Measurements from ENCODE around the gene PLA2G4A.

PLA2G4A gene

DNA sequence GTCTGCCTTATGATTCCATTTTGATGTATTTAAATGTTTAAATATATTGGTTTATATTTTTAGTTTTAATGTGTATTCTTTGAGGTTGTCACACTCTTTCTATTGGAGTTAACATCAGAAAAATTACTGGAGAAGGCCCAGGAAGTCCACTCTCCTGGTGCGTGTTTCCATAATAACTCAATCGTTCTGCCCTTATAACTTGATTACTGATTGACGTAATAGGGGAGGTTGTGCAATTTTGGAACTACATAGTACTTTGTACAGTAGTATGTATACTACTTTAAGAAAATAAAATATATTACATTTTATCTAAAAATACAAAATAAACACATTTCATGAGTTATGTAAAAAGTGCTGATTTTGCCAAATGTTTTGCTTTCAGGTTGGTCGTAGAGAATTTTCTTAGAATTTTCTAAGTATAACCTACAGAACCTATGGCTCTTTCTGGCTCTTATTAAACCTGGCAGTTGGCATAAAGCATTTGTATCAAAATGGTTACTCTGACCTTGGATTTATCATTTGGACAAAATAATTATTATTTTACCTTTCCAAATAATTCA, 5.7 kb downstream of the PLA2G4A start:
- no peak for DNase-seq (ENCODE audit: low spot score)

GRCh38 chr1:186835448-186835847, 6.7 kb downstream of the PLA2G4A start:
- DNase-seq (ENCODE audit: low spot score) = no peak

DNA sequence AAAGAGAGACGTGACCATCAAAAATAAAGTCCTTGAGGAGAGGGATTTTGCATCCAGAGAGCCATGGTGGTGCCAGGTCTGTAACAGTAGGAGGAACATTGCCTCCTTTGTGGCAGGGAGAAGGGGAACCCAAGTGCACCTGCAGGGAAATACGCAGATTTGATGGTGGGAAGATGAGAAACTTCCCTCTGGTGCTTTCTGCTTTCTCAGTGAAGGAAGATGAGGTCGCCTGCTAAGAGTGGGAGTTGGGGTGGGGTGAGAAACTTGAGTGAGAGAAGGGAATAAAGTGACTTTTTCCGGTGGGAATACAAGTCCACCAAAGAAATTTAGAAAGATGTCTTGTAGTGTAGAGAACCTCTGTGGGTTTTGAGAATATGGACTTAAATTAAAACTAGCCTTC, 9.1 kb downstream of the PLA2G4A start:
- no peak for DNase-seq (ENCODE audit: low spot score)

GRCh38 chr1:186838380-186839040, 9.8 kb downstream of the PLA2G4A start:
- no peak for DNase-seq (ENCODE audit: low spot score)

GRCh38 chr1:186839041-186839400, 10.3 kb downstream of the PLA2G4A start:
- DNase-seq (ENCODE audit: low spot score) = no peak

DNA sequence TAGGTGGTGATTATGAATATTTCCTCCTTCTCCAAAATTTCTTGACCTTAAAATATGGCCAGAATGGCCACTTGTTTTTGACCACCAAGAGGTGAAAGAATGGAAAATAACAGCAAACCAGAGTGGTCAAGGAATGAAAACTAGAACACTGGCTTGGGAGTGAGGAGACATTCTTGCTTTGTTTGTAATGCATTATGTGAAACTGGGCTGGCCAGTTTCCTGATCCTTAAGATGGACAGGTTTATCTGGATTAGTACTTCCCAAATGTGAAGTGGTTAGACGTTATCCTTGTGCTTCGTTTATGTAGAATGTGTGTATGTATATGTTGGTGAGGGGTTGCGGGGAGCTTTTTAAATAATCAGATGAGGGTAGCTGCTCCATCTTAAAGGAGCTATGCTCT, 12.8 kb downstream of the PLA2G4A start:
- no peak for DNase-seq (ENCODE audit: low spot score)

- no peak for DNase-seq (ENCODE audit: low spot score)
Observed at GRCh38 chr1:186842547-186842946, 13.8 kb downstream of the PLA2G4A start.

DNA sequence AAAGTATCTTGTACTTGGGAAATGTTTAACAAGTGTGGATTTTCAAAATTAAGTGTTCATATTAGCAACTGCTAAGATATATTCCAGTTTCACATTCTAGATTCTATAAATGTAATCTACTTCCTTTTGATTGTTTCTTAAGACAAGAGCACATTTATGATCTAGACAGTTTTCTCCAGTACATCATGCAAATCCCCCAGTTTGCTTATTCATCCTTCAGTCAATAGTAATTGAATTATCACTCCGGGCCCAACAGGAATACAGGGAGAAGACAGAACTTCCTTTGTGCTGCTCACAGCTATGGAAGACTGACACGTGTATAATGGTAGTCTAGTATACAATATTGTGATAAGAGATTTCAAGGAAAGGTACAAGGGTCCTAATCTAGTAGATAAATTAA, 14.5 kb downstream of the PLA2G4A start:
- DNase-seq (ENCODE audit: low spot score) = no peak

DNA sequence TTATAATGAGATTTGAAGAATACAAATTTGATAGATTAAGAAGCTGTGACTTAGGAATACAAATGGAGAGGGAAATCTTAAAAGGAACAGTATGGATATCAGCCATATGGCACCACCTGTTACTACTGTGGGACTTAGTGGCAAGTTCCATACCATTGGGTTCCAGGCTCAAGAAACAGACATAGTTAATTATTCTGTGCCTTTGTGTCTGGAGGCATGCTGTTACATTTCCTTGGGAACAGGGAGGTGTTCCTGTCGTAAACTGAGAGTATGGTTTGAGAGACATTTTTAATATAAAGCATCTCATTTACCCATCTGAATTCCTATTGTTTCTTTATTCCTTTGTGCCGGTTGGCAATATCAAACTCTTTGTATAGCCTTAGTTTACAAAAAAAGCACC, 15.2 kb downstream of the PLA2G4A start:
- no peak for DNase-seq (ENCODE audit: low spot score)

GRCh38 chr1:186845576-186846210, 16.9 kb downstream of the PLA2G4A start:
- peak; percentile 64 for DNase-seq (ENCODE audit: low spot score)

DNA sequence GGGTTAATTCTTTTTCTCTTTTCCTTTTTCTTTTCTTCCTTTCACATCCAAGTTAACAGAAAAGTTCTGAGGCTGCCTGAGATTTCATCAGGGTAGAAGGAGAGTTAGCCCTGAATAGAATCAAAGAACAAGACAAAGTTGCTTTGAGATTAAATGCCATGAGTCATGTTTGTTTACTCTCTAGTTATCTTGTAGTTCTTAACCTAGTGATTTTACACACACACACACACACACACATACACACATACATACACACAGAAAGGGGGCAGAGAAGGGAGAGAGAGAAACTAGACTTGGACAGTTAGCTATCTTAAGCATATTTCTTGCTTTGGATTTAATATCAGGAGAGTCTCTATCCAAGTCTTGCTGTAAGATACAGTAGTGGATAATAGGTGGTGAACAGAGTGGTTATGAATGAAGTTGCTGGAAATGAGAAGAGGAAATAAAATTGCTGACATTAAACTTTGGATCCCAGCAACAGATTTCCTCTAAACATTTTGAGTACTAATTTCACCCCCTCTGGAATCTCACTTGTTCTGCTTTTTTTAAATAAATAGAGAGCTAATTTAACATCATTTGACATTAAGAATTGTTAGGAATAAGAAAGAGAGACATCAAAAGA, 19.9 kb downstream of the PLA2G4A start:
- peak; percentile 64 for DNase-seq (ENCODE audit: low spot score)

DNA sequence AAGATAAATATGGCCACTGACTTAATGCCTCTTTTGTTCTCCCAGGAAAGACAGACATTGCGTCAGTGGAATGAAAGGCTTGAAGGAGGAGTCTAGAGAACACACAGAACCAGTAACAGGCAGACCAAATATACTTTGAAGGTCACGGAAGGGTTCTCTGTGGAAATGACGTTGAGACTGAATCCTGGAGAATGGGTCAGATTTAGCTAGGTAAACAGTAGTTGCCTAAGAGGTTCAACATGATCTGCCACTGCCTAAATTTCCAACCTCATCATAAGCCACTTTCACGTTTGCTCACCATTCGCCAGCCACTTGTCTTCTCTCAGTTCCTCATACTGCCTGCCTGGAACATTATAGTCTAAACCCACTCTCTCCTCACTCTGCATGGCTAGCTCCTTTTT, 20.5 kb downstream of the PLA2G4A start:
- DNase-seq (ENCODE audit: low spot score) = peak; percentile 76

DNA sequence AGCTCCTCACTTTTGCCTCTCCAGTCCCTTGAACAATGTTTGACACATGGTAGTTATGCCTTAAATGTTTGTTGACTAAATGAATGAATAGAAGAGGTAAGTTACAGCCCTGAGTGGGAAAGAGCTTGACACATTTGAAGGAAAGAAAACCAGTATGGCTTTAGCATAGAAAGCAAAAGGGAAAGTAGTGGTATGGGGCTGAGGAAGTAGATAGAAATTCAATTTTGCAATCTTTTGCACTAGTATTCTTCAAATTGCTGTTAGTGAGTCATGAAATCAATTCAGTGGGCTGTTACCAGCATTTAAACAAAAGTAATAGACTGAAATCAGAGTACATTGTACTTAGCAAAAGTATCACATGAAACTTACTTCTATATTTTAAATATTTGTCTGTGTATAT, 21.1 kb downstream of the PLA2G4A start:
- no peak for DNase-seq (ENCODE audit: low spot score)

DNA sequence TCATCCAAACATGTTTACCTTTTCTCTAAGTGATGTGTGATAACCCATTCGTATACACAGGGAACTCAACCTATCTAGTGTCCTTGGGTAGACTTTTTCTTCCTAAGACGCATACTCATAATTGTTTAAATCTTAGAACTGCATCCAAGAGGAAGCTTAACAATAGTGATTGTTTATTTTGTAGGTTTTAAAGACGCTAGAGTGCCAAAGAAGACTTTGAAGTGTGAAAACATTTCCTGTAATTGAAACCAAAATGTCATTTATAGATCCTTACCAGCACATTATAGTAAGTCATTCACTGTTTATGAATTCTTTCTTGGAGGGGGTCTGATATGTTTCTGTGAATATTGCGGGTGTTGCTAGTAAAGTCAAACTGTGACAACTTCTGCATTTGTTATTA, 25.4 kb downstream of the PLA2G4A start:
- DNase-seq (ENCODE audit: low spot score) = no peak

DNA sequence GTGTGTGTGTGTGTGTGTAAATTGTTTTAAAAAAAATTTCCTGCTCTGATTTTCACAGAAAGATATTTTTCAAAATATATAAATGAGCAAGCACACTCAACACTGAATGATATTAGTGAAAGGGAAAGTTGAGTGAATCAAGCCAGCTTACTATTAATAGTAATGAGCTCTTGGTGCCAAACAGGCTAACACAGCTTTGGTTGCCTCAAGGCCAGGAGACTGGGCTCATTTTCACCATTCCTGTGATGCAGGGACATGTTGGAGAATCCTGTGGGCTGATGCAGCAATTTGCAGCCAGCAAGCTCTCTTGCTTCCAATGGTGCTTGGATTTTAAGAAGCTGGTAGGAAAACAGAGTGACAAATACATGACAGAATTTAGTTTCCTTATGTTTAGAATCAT, 30.2 kb downstream of the PLA2G4A start:
- no peak for DNase-seq (ENCODE audit: low spot score)

DNA sequence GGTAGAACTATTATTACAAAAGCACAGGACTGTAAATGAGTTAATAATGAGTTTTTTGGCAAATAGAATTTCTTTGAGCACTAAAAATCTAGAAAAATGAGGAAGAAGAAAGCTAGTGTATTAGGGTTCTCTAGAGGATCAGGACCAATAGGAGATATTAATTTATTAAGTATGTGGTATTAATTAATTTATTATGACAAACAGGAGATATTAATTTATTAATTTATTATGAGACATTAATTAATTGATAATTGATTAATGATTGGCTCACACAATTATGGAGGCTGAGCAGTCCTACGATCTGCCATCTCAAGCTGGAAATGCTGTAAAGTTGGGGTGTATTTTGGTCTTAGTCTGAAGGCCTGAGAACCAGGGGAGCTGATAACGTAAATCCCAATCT, 31.2 kb downstream of the PLA2G4A start:
- no peak for DNase-seq (ENCODE audit: low spot score)

GRCh38 chr1:186864296-186864695, 35.5 kb downstream of the PLA2G4A start:
- no peak for DNase-seq (ENCODE audit: low spot score)

GRCh38 chr1:186865253-186865652, 36.5 kb downstream of the PLA2G4A start:
- DNase-seq (ENCODE audit: low spot score) = no peak

DNA sequence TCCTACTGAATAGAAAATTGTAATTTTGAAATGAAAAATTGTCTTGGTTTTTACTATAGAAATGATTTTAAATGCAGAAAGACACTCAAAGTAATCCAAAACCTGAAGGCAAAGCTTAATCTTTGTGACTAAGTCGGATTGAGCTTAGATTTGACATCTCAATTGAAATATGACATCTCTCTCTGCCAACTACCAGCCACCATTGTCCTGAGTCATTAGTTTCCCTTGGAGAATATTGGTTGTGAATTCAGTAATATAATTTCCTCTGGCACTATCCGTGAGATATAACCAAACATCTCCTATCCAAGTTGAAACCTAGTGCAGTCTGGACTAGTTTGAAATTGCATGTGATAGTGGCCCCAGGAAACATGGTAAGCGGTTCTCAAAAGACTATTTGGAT, 37.1 kb downstream of the PLA2G4A start:
- DNase-seq (ENCODE audit: low spot score) = no peak

GRCh38 chr1:186869526-186870228, 40.9 kb downstream of the PLA2G4A start:
- DNase-seq (ENCODE audit: low spot score) = no peak

GRCh38 chr1:186871784-186872183, 43.0 kb downstream of the PLA2G4A start:
- DNase-seq (ENCODE audit: low spot score) = no peak

DNA sequence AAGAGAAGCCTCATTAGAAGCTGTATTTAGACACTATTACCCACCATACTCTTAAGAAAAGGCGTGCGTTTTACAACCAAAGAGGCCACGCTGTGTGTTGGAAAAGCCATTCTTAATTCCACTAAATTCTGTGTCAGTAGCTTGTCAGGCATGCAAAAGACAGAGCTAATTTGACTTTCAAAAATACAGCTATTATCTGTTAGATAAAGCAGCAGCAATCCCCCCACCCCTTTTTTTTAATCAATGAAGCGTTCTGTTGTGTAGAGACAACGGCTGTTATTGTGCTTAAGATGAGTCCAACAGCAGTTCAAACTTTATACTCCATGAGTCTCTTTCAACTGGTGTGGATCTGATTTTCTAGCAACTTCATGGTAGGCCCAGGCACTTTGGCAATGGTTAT, 43.5 kb downstream of the PLA2G4A start:
- no peak for DNase-seq (ENCODE audit: low spot score)

DNA sequence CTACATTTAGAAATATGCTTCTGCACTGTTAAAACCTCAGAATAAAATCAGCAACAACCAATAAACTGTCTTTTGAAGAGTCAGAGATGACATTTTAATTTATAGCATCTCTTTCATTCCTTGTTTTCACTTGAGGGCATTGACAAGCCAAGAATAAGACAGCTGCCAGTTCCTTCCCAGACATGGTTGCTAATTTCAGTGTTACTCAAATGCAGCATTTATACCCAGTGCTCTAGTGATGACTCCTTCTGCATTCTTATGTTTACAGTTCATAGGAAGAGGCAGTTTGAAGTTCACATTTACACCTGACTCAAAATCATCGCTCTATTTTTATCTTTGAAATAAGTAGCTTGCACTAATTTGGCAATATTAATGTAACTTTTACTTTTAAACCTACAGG, 44.9 kb downstream of the PLA2G4A start:
- no peak for DNase-seq (ENCODE audit: low spot score)

All from pons (tissue), 1 donor.